ENCODE measurements around the gene YAP1. TPM values are rescaled to one million over a fixed set of nuclear protein-coding genes. Genes with fewer than 3 reads are reported as not detected.

The YAP1 gene
- polyA plus RNA-seq, 1 donor from 2014 or later, result 0.46 TPM

DNA sequence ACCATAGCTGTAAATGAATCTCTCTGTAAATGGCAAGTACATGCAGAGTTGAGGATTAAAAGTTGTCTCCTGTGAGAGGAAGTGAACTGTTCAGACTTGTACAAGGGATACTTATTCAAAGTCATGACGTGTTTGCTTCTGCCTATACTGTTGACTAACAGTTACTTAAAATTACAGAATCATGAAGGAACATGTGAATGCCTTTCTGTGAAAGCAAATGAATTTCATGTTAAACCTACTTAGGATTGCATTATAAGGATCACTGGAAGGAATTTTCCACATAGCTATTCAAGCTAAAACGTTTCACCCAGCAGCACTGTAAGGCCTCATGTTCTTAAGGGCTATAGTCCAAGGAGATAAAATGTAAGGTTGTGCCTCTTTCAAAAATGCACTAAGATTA, 113.6 kb downstream of the YAP1 start:
- no peaks in the 10 kb centered on the region for H3K9me2 ChIP-seq (ENCODE audit: insufficient read depth, low read length)
- H3K27me3 ChIP-seq (ENCODE audit: insufficient read depth, low read depth, low read length), result no peaks in the 10 kb centered on the region
- H3K27ac ChIP-seq (ENCODE audit: low read length), result no peak overlapping the region
- H3K9me3 ChIP-seq (ENCODE audit: low read length), result no peaks in the 10 kb centered on the region
- no peaks in the 10 kb centered on the region for H4K20me1 ChIP-seq (ENCODE audit: insufficient read depth)
- H3K9ac ChIP-seq (ENCODE audit: low read length), result no peak overlapping the region
- no peaks in the 10 kb centered on the region for H3K36me3 ChIP-seq (ENCODE audit: insufficient read depth, low read length)
- H3K79me2 ChIP-seq (replicated peaks; ENCODE audit: insufficient read depth, low read length), result no peaks in the 10 kb centered on the region
- no peak overlapping the region for H2AFZ ChIP-seq (ENCODE audit: low read depth, low read length)
- TF ChIP-seq EP300 (conservative IDR thresholded peaks at IDR 0.05; ENCODE audit: poor library complexity, severe bottlenecking) (no peak), RAD21 (conservative IDR thresholded peaks at IDR 0.05) (no peak), MXI1 (conservative IDR thresholded peaks at IDR 0.05; ENCODE audit: poor library complexity, severe bottlenecking) (no peak), SMC3 (conservative IDR thresholded peaks at IDR 0.05; ENCODE audit: poor library complexity) (no peak), POLR2AphosphoS5 (IDR thresholded peaks at IDR 0.05) (no peak), TAF1 (IDR thresholded peaks at IDR 0.05; ENCODE audit: low read depth) (no peak), EZH2 (IDR thresholded peaks at IDR 0.05; ENCODE audit: borderline replicate concordance, insufficient read depth, low read length, poor library complexity, severe bottlenecking) (no peak)
- TF ChIP-seq, protein P1, sequence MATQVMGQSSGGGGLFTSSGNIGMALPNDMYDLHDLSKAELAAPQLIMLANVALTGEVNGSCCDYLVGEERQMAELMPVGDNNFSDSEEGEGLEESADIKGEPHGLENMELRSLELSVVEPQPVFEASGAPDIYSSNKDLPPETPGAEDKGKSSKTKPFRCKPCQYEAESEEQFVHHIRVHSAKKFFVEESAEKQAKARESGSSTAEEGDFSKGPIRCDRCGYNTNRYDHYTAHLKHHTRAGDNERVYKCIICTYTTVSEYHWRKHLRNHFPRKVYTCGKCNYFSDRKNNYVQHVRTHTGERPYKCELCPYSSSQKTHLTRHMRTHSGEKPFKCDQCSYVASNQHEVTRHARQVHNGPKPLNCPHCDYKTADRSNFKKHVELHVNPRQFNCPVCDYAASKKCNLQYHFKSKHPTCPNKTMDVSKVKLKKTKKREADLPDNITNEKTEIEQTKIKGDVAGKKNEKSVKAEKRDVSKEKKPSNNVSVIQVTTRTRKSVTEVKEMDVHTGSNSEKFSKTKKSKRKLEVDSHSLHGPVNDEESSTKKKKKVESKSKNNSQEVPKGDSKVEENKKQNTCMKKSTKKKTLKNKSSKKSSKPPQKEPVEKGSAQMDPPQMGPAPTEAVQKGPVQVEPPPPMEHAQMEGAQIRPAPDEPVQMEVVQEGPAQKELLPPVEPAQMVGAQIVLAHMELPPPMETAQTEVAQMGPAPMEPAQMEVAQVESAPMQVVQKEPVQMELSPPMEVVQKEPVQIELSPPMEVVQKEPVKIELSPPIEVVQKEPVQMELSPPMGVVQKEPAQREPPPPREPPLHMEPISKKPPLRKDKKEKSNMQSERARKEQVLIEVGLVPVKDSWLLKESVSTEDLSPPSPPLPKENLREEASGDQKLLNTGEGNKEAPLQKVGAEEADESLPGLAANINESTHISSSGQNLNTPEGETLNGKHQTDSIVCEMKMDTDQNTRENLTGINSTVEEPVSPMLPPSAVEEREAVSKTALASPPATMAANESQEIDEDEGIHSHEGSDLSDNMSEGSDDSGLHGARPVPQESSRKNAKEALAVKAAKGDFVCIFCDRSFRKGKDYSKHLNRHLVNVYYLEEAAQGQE (IDR thresholded peaks at IDR 0.05; ENCODE audit: borderline replicate concordance), result no peak
- TF ChIP-seq, protein P2, sequence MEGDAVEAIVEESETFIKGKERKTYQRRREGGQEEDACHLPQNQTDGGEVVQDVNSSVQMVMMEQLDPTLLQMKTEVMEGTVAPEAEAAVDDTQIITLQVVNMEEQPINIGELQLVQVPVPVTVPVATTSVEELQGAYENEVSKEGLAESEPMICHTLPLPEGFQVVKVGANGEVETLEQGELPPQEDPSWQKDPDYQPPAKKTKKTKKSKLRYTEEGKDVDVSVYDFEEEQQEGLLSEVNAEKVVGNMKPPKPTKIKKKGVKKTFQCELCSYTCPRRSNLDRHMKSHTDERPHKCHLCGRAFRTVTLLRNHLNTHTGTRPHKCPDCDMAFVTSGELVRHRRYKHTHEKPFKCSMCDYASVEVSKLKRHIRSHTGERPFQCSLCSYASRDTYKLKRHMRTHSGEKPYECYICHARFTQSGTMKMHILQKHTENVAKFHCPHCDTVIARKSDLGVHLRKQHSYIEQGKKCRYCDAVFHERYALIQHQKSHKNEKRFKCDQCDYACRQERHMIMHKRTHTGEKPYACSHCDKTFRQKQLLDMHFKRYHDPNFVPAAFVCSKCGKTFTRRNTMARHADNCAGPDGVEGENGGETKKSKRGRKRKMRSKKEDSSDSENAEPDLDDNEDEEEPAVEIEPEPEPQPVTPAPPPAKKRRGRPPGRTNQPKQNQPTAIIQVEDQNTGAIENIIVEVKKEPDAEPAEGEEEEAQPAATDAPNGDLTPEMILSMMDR (IDR thresholded peaks at IDR 0.05; ENCODE audit: poor library complexity, severe bottlenecking), result no peak
- H3K4me2 ChIP-seq (ENCODE audit: low read length), result no peak overlapping the region
- H3K4me3 ChIP-seq (ENCODE audit: low read length), result no peak overlapping the region
- no peaks in the 10 kb centered on the region for H3F3A ChIP-seq (ENCODE audit: insufficient read depth, low read length, poor library complexity, severe bottlenecking)

DNA sequence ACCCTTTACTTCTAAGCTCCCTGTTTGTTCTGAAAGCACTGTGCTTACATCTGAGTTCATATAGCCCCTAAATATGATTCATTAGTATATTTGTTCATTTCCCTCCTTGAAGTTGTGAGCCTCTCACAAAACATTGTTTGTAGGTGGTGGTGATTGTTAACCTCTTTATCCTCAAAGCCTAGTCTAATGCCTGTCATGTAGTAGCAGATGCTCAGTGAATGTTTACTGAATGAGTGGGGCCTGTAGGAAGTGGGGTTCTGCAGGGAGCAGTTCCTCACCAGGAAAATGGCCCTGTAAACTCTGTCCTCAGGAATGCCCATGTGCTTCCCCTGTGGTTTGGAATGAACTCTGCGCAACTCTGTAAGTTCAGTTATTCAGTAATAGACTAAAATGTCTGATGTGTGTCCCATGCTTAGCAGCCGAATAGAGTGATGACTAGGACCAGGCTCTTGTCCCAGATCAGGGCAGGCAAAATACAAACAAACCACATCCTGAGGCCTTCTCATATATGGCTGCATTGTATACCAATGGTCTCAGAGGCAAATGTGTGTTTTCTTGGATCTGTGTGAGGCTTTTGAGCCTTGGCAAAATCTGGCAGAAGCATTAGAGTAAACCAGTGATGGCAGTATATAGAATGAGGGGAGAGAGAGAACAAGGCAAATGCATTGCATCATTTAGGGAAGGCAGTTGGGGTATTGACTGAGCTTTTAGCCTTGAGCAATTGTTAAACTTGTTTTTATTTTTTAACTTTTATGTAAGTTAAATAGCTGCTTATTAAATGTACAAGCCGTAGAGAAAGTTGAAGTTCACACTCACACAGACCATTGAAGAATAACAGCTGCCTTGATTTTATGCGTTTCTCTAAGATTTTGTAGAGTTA, 115.7 kb downstream of the YAP1 start:
- no peaks in the 10 kb centered on the region for H3K9me3 ChIP-seq (ENCODE audit: low read length)
- H3K9ac ChIP-seq (ENCODE audit: low read length), result no peak overlapping the region
- no peak overlapping the region for H2AFZ ChIP-seq (ENCODE audit: low read depth, low read length)
- H3K4me2 ChIP-seq (ENCODE audit: low read length), result no peak overlapping the region
- no peaks in the 10 kb centered on the region for H3F3A ChIP-seq (ENCODE audit: insufficient read depth, low read length, poor library complexity, severe bottlenecking)
- H3K4me3 ChIP-seq (ENCODE audit: low read length), result no peak overlapping the region
- H3K9me2 ChIP-seq (ENCODE audit: insufficient read depth, low read length), result no peaks in the 10 kb centered on the region
- H3K36me3 ChIP-seq (ENCODE audit: insufficient read depth, low read length), result no peaks in the 10 kb centered on the region
- H4K20me1 ChIP-seq (ENCODE audit: insufficient read depth), result no peaks in the 10 kb centered on the region
- TF ChIP-seq EP300 (conservative IDR thresholded peaks at IDR 0.05; ENCODE audit: poor library complexity, severe bottlenecking) (no peak), EZH2 (IDR thresholded peaks at IDR 0.05; ENCODE audit: borderline replicate concordance, insufficient read depth, low read length, poor library complexity, severe bottlenecking) (no peak)
- H3K27ac ChIP-seq (ENCODE audit: low read length), result no peak overlapping the region
- no peaks in the 10 kb centered on the region for H3K27me3 ChIP-seq (ENCODE audit: insufficient read depth, low read depth, low read length)
- no peaks in the 10 kb centered on the region for H3K79me2 ChIP-seq (replicated peaks; ENCODE audit: insufficient read depth, low read length)
